ENCODE results near the gene CTBP2. TPM values are rescaled to one million over a fixed set of nuclear protein-coding genes. Genes with fewer than 3 reads are reported as not detected.

Gene CTBP2
- total RNA-seq, 1 donor from 2014 or later, result 84.0 TPM

GRCh38 chr10:125048094-125048864 is 112.1 kb downstream of the CTBP2 start:
- peak; percentile 57 to 83 for DNase-seq (ENCODE audit: low read depth in 2 of 2)

GRCh38 chr10:125043841-125044658 is 116.3 kb downstream of the CTBP2 start:
- no peak for DNase-seq (ENCODE audit: low read depth in 2 of 2)

GRCh38 chr10:125041856-125042506 is 118.4 kb downstream of the CTBP2 start:
- DNase-seq (ENCODE audit: low read depth in 2 of 2), result no peak

- DNase-seq (ENCODE audit: low read depth in 2 of 2), result no peak
Observed at GRCh38 chr10:125039354-125039769, 121.0 kb downstream of the CTBP2 start.

GRCh38 chr10:125038637-125039036 is 121.7 kb downstream of the CTBP2 start:
- no peak for DNase-seq (ENCODE audit: low read depth in 2 of 2)

GRCh38 chr10:125037145-125037877 is 123.1 kb downstream of the CTBP2 start:
- no peak for DNase-seq (ENCODE audit: low read depth in 2 of 2)

GRCh38 chr10:125035588-125036295 is 124.6 kb downstream of the CTBP2 start:
- DNase-seq (ENCODE audit: low read depth in 2 of 2), result no peak

- DNase-seq (ENCODE audit: low read depth in 2 of 2), result peak in 1 of 2 donors; percentile 74
Observed at GRCh38 chr10:125035136-125035535, 125.2 kb downstream of the CTBP2 start.

GRCh38 chr10:125034675-125035074 is 125.7 kb downstream of the CTBP2 start:
- no peak for DNase-seq (ENCODE audit: low read depth in 2 of 2)

- DNase-seq (ENCODE audit: low read depth in 2 of 2), result no peak
Observed at GRCh38 chr10:125033146-125033924, 127.0 kb downstream of the CTBP2 start.

- no peak for DNase-seq (ENCODE audit: low read depth in 2 of 2)
Observed at GRCh38 chr10:125032474-125033020, 127.8 kb downstream of the CTBP2 start.

- no peak for DNase-seq (ENCODE audit: low read depth in 2 of 2)
Observed at GRCh38 chr10:125030567-125031197, 129.7 kb downstream of the CTBP2 start.

GRCh38 chr10:125029584-125030242 is 130.7 kb downstream of the CTBP2 start:
- DNase-seq (ENCODE audit: low read depth in 2 of 2), result no peak

GRCh38 chr10:125027871-125028869 is 132.2 kb downstream of the CTBP2 start:
- no peak for DNase-seq (ENCODE audit: low read depth in 2 of 2)

- no peak for DNase-seq (ENCODE audit: low read depth in 2 of 2)
Observed at GRCh38 chr10:125026974-125027735, 133.2 kb downstream of the CTBP2 start.

GRCh38 chr10:125026036-125026931 is 134.1 kb downstream of the CTBP2 start:
- no peak for DNase-seq (ENCODE audit: low read depth in 2 of 2)

Measured in dermis microvascular lymphatic vessel endothelial cell (primary cell).